Neural progenitor cell (in vitro differentiated cells): ENCODE measurements around the gene LRFN5.
"Not testable (repeated sequence)": the region's sequence is repeated elsewhere in the genome, so short reads cannot be mapped to it uniquely, and the experiment has no call there.

Experiments used
- EZH2 ChIP-seq: fragments of 200-600 bp; sonication (generic); IDR thresholded peaks from 2 replicates; pipeline ENCODE4 v1.6.1; 2017; ENCODE audit warnings: antibody characterized with exemption, mild to moderate bottlenecking, moderate library complexity
- EZH2phosphoT487 ChIP-seq: fragments of 200-600 bp; sonication (generic); IDR thresholded peaks from 2 replicates; pipeline ENCODE4 v1.6.1; 2017; ENCODE audit warnings: antibody characterized with exemption
- TF ChIP-seq, protein P1 (sequence below): fragments of 200-600 bp; sonication (generic); IDR thresholded peaks from 2 replicates; pipeline ENCODE4 v1.5.1; 2017; ENCODE audit warnings: antibody characterized with exemption, mild to moderate bottlenecking

DNA sequence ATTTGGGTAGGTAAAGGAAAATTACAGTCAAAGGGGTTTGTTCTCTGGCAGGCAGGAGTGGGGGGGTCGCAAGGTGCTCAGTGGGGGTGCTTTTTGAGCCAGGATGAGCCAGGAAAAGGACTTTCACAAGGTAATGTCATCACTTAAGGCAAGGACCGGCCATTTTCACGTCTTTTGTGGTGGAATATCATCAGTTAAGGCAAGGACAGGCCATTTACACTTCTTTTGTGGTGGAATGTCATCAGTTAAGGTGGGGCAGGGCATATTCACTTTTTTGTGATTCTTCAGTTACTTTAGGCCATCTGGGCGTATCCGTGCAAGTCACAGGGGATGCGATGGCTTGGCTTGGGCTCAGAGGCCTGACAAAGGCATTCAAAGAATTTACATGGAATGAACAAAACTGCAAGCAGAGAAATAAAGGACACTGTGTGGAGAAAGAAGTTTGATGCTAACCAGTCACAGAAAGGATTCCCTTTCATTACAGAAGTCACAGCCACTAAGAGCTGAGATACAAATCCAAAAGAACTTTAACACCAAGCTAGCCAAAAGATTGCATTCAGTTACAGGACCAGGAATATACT is 6.8 kb upstream of the LRFN5 start:
- TF ChIP-seq, protein P1, sequence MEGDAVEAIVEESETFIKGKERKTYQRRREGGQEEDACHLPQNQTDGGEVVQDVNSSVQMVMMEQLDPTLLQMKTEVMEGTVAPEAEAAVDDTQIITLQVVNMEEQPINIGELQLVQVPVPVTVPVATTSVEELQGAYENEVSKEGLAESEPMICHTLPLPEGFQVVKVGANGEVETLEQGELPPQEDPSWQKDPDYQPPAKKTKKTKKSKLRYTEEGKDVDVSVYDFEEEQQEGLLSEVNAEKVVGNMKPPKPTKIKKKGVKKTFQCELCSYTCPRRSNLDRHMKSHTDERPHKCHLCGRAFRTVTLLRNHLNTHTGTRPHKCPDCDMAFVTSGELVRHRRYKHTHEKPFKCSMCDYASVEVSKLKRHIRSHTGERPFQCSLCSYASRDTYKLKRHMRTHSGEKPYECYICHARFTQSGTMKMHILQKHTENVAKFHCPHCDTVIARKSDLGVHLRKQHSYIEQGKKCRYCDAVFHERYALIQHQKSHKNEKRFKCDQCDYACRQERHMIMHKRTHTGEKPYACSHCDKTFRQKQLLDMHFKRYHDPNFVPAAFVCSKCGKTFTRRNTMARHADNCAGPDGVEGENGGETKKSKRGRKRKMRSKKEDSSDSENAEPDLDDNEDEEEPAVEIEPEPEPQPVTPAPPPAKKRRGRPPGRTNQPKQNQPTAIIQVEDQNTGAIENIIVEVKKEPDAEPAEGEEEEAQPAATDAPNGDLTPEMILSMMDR, result not testable (repeated sequence)
- TF ChIP-seq EZH2, EZH2phosphoT487: not testable (repeated sequence)
